NK-92 (cell line): Measurements from ENCODE around the gene SEMA3D.

ENCODE experiments used
- DNase-seq: peaks from one replicate; lab custom pipeline; 2025; ENCODE audit not compliant: unreplicated experiment; lab: John Stamatoyannopoulos, UW

SEMA3D gene

GRCh38 chr7:85126383-85126782 is 60.5 kb downstream of the SEMA3D start:
- DNase-seq, result no peak

- DNase-seq, result no peak
Measured at GRCh38 chr7:85125651-85126131, 61.2 kb downstream of the SEMA3D start.

GRCh38 chr7:85125176-85125575 is 61.7 kb downstream of the SEMA3D start:
- no peak for DNase-seq

GRCh38 chr7:85119934-85120333 is 66.9 kb downstream of the SEMA3D start:
- DNase-seq, result no peak

GRCh38 chr7:85115862-85116261 is 71.0 kb downstream of the SEMA3D start:
- DNase-seq, result no peak

GRCh38 chr7:85115006-85115405 is 71.8 kb downstream of the SEMA3D start:
- no peak for DNase-seq

GRCh38 chr7:85114342-85114741 is 72.5 kb downstream of the SEMA3D start:
- no peak for DNase-seq

GRCh38 chr7:85111761-85112160 is 75.1 kb downstream of the SEMA3D start:
- no peak for DNase-seq

GRCh38 chr7:85106719-85107118 is 80.1 kb downstream of the SEMA3D start:
- no peak for DNase-seq

GRCh38 chr7:85104432-85105205 is 82.2 kb downstream of the SEMA3D start:
- DNase-seq, result no peak

GRCh38 chr7:85103962-85104361 is 82.9 kb downstream of the SEMA3D start:
- DNase-seq, result no peak

- no peak for DNase-seq
Measured at GRCh38 chr7:85103357-85103756, 83.5 kb downstream of the SEMA3D start.

- no peak for DNase-seq
Measured at GRCh38 chr7:85102813-85103350, 84.0 kb downstream of the SEMA3D start.

GRCh38 chr7:85101347-85101746 is 85.5 kb downstream of the SEMA3D start:
- no peak for DNase-seq

GRCh38 chr7:85097844-85098243 is 89.0 kb downstream of the SEMA3D start:
- DNase-seq, result no peak

GRCh38 chr7:85095806-85096205 is 91.0 kb downstream of the SEMA3D start:
- no peak for DNase-seq

GRCh38 chr7:85095366-85095765 is 91.5 kb downstream of the SEMA3D start:
- DNase-seq, result no peak

- no peak for DNase-seq
Measured at GRCh38 chr7:85094046-85094725, 92.7 kb downstream of the SEMA3D start.

- no peak for DNase-seq
Measured at GRCh38 chr7:85091565-85091928, 95.3 kb downstream of the SEMA3D start.

GRCh38 chr7:85090919-85091564 is 95.8 kb downstream of the SEMA3D start:
- DNase-seq, result no peak

GRCh38 chr7:85090143-85090542 is 96.7 kb downstream of the SEMA3D start:
- DNase-seq, result no peak

- DNase-seq, result no peak
Measured at GRCh38 chr7:85081846-85082245, 105.0 kb downstream of the SEMA3D start.
